Aorta (tissue), 5 donors: ENCODE results near the gene TPST2. TPM values are rescaled to one million over a fixed set of nuclear protein-coding genes. Genes with fewer than 3 reads are reported as not detected.

Source experiments
- ATAC-seq: fragments of 200-7000 bp; cut with Tn5 transposase; one replicate; pipeline ENCODE4 v1.9.1; 2022; ENCODE audit warnings: moderate library complexity; ENCODE audit not compliant: low FRiP score
- DNase-seq, 2 donors: peaks; one replicate each; pipeline ENCODE4 v3.0.0-alpha.2; 2020
- H3K27ac ChIP-seq, 2 donors: one replicate each; pipeline ENCODE4 v1.5.1; 2013; ENCODE audit warnings: low read length in 2 of 2, mild to moderate bottlenecking in 2 of 2, moderate library complexity in 2 of 2, control low read depth in 1 of 2, inconsistent platforms in 1 of 2, low read depth in 1 of 2
- H3K27me3 ChIP-seq, 2 donors: one replicate each; pipeline ENCODE4 v1.6.1; 2013; ENCODE audit warnings: control low read depth in 1 of 2, low read length in 1 of 2, mild to moderate bottlenecking in 1 of 2, moderate library complexity in 1 of 2; ENCODE audit not compliant: insufficient read depth in 2 of 2, control insufficient read depth in 1 of 2
- H3K36me3 ChIP-seq, 2 donors: one replicate each; pipeline ENCODE4 v1.6.1; 2013; ENCODE audit warnings: control low read depth in 1 of 2, low read length in 1 of 2, mild to moderate bottlenecking in 1 of 2; ENCODE audit not compliant: insufficient read depth in 2 of 2, control insufficient read depth in 1 of 2
- H3K4me1 ChIP-seq, 2 donors: one replicate each; pipeline ENCODE4 v1.6.1; 2013; ENCODE audit warnings: low read length in 2 of 2, control low read depth in 1 of 2, mild to moderate bottlenecking in 1 of 2, moderate library complexity in 1 of 2; ENCODE audit not compliant: insufficient read depth in 2 of 2, control insufficient read depth in 1 of 2
- H3K4me3 ChIP-seq, 2 donors: one replicate each; pipeline ENCODE4 v1.5.1; 2013; ENCODE audit warnings: low read length in 2 of 2, control low read depth in 1 of 2, mild to moderate bottlenecking in 1 of 2
- H3K9me3 ChIP-seq: one replicate; pipeline ENCODE4 v1.6.1; 2013; ENCODE audit warnings: mild to moderate bottlenecking, low read length; ENCODE audit not compliant: control insufficient read depth
- WGBS, 2 donors: extraction: QIAGEN DNeasy Blood & Tissue Kit; methylation state at CpG; one replicate each; pipeline ENCODE4 v1.1.7; 2013; 5-methylcytosine and 5-hydroxymethylcytosine counted together
- intact Hi-C, 2 donors: fragments of 100-400 bp; cut with DNase I; formaldehyde crosslinking; loops; one replicate each; pipeline versions ENCODE4 v1.14.2 to v1.15.0; 2022
- polyA plus RNA-seq, 2 donors: library from polyadenylated mRNA; stranded (reverse); fragments of 200-250 nt; gene quantifications; one replicate each; pipeline ENCODE4 v1.2.3, GENCODE V29; 2013
- total RNA-seq, 2 donors: library from RNA; stranded (reverse); fragmentation: NEBNext Ultra II Directional; extraction: Animal tissue kit (Norgen Biotek cat#: 25700); gene quantifications; one replicate each; pipeline ENCODE4 v1.2.1, GENCODE V29; 2021
- donor health status: healthy with polysubstance abuse.
- donor health status: Bipolar disorder and iron deficiency.
- donor health status: DM: no; HTN: no; CAD: no.
- donor health status: DM: no; HTN: no; CAD: no.
- donor health status: DM: yes; HTN: yes; CAD: no.

Gene TPST2
- total and polyA plus RNA-seq, 4 donors: 10.8 to 26.7 (median 18.4) TPM

GRCh38 chr22:26484360-26484706, 105.6 kb downstream of the TPST2 start:
- DNase-seq (no peak), ATAC-seq (no peak)
- WGBS, 2 donors: 6 to 7% methylated on average over 6 of the region's 6 CpGs
- Histone ChIP-seq H3K27me3 (no peaks in the 10 kb centered on the region), H3K36me3 (peaks cover 0 to 5% of the 10 kb centered on the region in 2 donors), H3K27ac (peak overlapping the region in 1 of 2 donors; percentile 66), H3K4me3 (peak overlapping the region; percentile 69 to 78), H3K4me1 (peaks cover 2 to 4% of the 10 kb centered on the region in 2 donors), H3K9me3 (no peaks in the 10 kb centered on the region)
- intact Hi-C loops: no loop called here

- no peaks in the 10 kb centered on the region for H3K9me3 ChIP-seq
- intact Hi-C loops: no loop called here
- ATAC-seq (peak; percentile 97), DNase-seq (peak; percentile 92 to 97)
- H3K36me3 ChIP-seq: peaks cover 0 to 2% of the 10 kb centered on the region in 2 donors
- H3K4me1 ChIP-seq: peaks cover 2 to 7% of the 10 kb centered on the region in 2 donors
- WGBS, 2 donors: 1% methylated on average over 75 to 85 of the region's 85 CpGs
- no peaks in the 10 kb centered on the region for H3K27me3 ChIP-seq
- H3K4me3 ChIP-seq: peak within 1 kb of the TSS; percentile 69 to 78
- peak within 1 kb of the TSS in 1 of 2 donors; percentile 66 for H3K27ac ChIP-seq
Measured at GRCh38 chr22:26483439-26484359, 106.2 kb downstream of the TPST2 start, which contains the start of the genes HPS4 and SRRD. TSS of gene HPS4 (minus strand) at chr22:26483783. CDS start at chr22:26481762, 2,021 bp downstream. TSS of gene SRRD (plus strand) at chr22:26483877. CDS start at chr22:26483891, 14 bp downstream.

- peak; percentile 5 for ATAC-seq
- Histone ChIP-seq H3K36me3 (no peaks in the 10 kb centered on the region), H3K9me3 (no peaks in the 10 kb centered on the region), H3K27me3 (no peaks in the 10 kb centered on the region), H3K4me1 (peaks cover 2 to 7% of the 10 kb centered on the region in 2 donors), H3K27ac (peak overlapping the region in 1 of 2 donors; percentile 66), H3K4me3 (peak overlapping the region; percentile 69 to 78)
- intact Hi-C loops: no loop called here
- WGBS, 2 donors: 7 to 8% methylated on average over 7 of the region's 7 CpGs
- no peak for DNase-seq
Measured at GRCh38 chr22:26483043-26483438, 106.9 kb downstream of the TPST2 start.

- no peak overlapping the region for H3K27ac ChIP-seq
- H3K4me1 ChIP-seq: peaks cover 2 to 7% of the 10 kb centered on the region in 2 donors
- no peak overlapping the region for H3K4me3 ChIP-seq
- no peak for DNase-seq
- no peaks in the 10 kb centered on the region for H3K9me3 ChIP-seq
- 63 to 65% methylated on average over 5 of the region's 5 CpGs for WGBS, 2 donors
- H3K36me3 ChIP-seq: peaks cover 0 to 2% of the 10 kb centered on the region in 2 donors
- ATAC-seq: no peak
- intact Hi-C loops: no loop called here
- H3K27me3 ChIP-seq: no peaks in the 10 kb centered on the region
Measured at GRCh38 chr22:26482161-26482560, 107.8 kb downstream of the TPST2 start.

- no peak for DNase-seq
- 85 to 86% methylated on average over 4 of the region's 4 CpGs for WGBS, 2 donors
- peaks cover 2 to 7% of the 10 kb centered on the region in 2 donors for H3K4me1 ChIP-seq
- H3K4me3 ChIP-seq: no peak overlapping the region
- intact Hi-C loops: no loop called here
- H3K27me3 ChIP-seq: no peaks in the 10 kb centered on the region
- peaks cover 0 to 2% of the 10 kb centered on the region in 2 donors for H3K36me3 ChIP-seq
- no peak overlapping the region for H3K27ac ChIP-seq
- H3K9me3 ChIP-seq: no peaks in the 10 kb centered on the region
- ATAC-seq: no peak
Measured at GRCh38 chr22:26481694-26482093, 108.2 kb downstream of the TPST2 start.

GRCh38 chr22:26481112-26481693, 108.7 kb downstream of the TPST2 start:
- Histone ChIP-seq H3K4me1 (peaks cover 2 to 7% of the 10 kb centered on the region in 2 donors), H3K27ac (no peak overlapping the region), H3K9me3 (no peaks in the 10 kb centered on the region), H3K36me3 (peaks cover 0 to 2% of the 10 kb centered on the region in 2 donors), H3K4me3 (no peak overlapping the region), H3K27me3 (no peaks in the 10 kb centered on the region)
- no peak for ATAC-seq
- intact Hi-C loops: no loop called here
- no peak for DNase-seq
- WGBS, 2 donors: 73 to 80% methylated on average over 6 of the region's 6 CpGs

GRCh38 chr22:26480611-26480932, 109.4 kb downstream of the TPST2 start:
- no peak overlapping the region for H3K27ac ChIP-seq
- H3K4me3 ChIP-seq: no peak overlapping the region
- intact Hi-C loops: no loop called here
- H3K9me3 ChIP-seq: no peaks in the 10 kb centered on the region
- 73 to 82% methylated on average over 2 of the region's 2 CpGs for WGBS, 2 donors
- H3K27me3 ChIP-seq: no peaks in the 10 kb centered on the region
- DNase-seq (no peak), ATAC-seq (no peak)
- H3K4me1 ChIP-seq: peaks cover 2 to 7% of the 10 kb centered on the region in 2 donors
- H3K36me3 ChIP-seq: peaks cover 0 to 2% of the 10 kb centered on the region in 2 donors

- peaks cover 0 to 2% of the 10 kb centered on the region in 2 donors for H3K36me3 ChIP-seq
- H3K4me3 ChIP-seq: no peak overlapping the region
- DNase-seq (no peak), ATAC-seq (no peak)
- no peaks in the 10 kb centered on the region for H3K27me3 ChIP-seq
- no peak overlapping the region for H3K27ac ChIP-seq
- no peaks in the 10 kb centered on the region for H3K9me3 ChIP-seq
- intact Hi-C loops: no loop called here
- peaks cover 2 to 6% of the 10 kb centered on the region in 2 donors for H3K4me1 ChIP-seq
- WGBS, 2 donors: 72 to 80% methylated on average over 12 of the region's 12 CpGs
Measured at GRCh38 chr22:26479792-26480610, 109.9 kb downstream of the TPST2 start.
